Parathyroid adenoma (tissue), 2 donors: ENCODE data around the gene SERPINA1.

Experiments
- H2AFZ ChIP-seq: fragments of 300-600 bp; sonication (generic); one replicate; pipeline ENCODE4 v1.7.0; 2017; ENCODE audit warnings: antibody characterized with exemption, mild to moderate bottlenecking
- H3K27ac ChIP-seq: fragments of 300-600 bp; sonication (generic); one replicate; pipeline ENCODE4 v1.7.0; 2017
- H3K27me3 ChIP-seq: fragments of 300-600 bp; sonication (generic); one replicate; pipeline ENCODE4 v1.7.0; 2017; ENCODE audit warnings: low read length; ENCODE audit not compliant: control insufficient read depth, insufficient read depth
- H3K36me3 ChIP-seq: fragments of 300-600 bp; sonication (generic); one replicate; pipeline ENCODE4 v1.7.0; 2017; ENCODE audit warnings: low read length; ENCODE audit not compliant: control insufficient read depth, insufficient read depth
- H3K4me1 ChIP-seq: fragments of 300-600 bp; sonication (generic); one replicate; pipeline ENCODE4 v1.7.0; 2017; ENCODE audit warnings: control low read depth
- H3K4me2 ChIP-seq: fragments of 300-600 bp; sonication (generic); one replicate; pipeline ENCODE4 v1.7.0; 2017; ENCODE audit warnings: low read length
- H3K4me3 ChIP-seq: fragments of 300-600 bp; sonication (generic); one replicate; pipeline ENCODE4 v1.7.0; 2017; ENCODE audit warnings: low read depth, low read length
- H3K79me2 ChIP-seq: fragments of 300-600 bp; sonication (generic); one replicate; pipeline ENCODE4 v1.7.0; 2017; ENCODE audit warnings: control low read depth
- H3K9ac ChIP-seq: fragments of 300-600 bp; sonication (generic); one replicate; pipeline ENCODE4 v1.7.0; 2017; ENCODE audit warnings: mild to moderate bottlenecking
- H3K9me3 ChIP-seq: fragments of 300-600 bp; sonication (generic); one replicate; pipeline ENCODE4 v1.7.0; 2017; ENCODE audit warnings: low read length; ENCODE audit not compliant: control insufficient read depth
- CTCF ChIP-seq: fragments of 300-600 bp; sonication (generic); IDR thresholded peaks from one replicate; pipeline ENCODE4 v1.7.0; 2017; ENCODE audit warnings: antibody characterized with exemption, mild to moderate bottlenecking
- donor health status: primary hyperparathyroidism.

SERPINA1 gene

GRCh38 chr14:94405486-94405885 is 17.1 kb upstream of the SERPINA1 start:
- Histone ChIP-seq H3K36me3 (no peaks in the 10 kb centered on the region), H3K27me3 (no peaks in the 10 kb centered on the region), H2AFZ (no peak overlapping the region), H3K27ac (no peak overlapping the region), H3K4me1 (no peaks in the 10 kb centered on the region), H3K4me3 (no peak overlapping the region), H3K4me2 (no peak overlapping the region), H3K9me3 (no peaks in the 10 kb centered on the region), H3K9ac (no peak overlapping the region), H3K79me2 (no peaks in the 10 kb centered on the region)
- TF ChIP-seq CTCF, result no peak

- Histone ChIP-seq H3K4me1 (no peaks in the 10 kb centered on the region), H3K27ac (no peak overlapping the region), H3K79me2 (no peaks in the 10 kb centered on the region), H2AFZ (no peak overlapping the region), H3K4me3 (no peak overlapping the region), H3K36me3 (no peaks in the 10 kb centered on the region), H3K9me3 (no peaks in the 10 kb centered on the region), H3K4me2 (no peak overlapping the region), H3K9ac (no peak overlapping the region), H3K27me3 (no peaks in the 10 kb centered on the region)
- no peak for TF ChIP-seq CTCF
These were observed 16.2 kb upstream of the SERPINA1 start for GRCh38 chr14:94404561-94404960.

GRCh38 chr14:94403312-94403932 is 15.0 kb upstream of the SERPINA1 start:
- H3K4me1 ChIP-seq, result no peaks in the 10 kb centered on the region
- no peaks in the 10 kb centered on the region for H3K9me3 ChIP-seq
- H2AFZ ChIP-seq, result no peak overlapping the region
- TF ChIP-seq CTCF, result no peak
- H3K27me3 ChIP-seq, result no peaks in the 10 kb centered on the region
- H3K27ac ChIP-seq, result no peak overlapping the region
- no peak overlapping the region for H3K4me3 ChIP-seq
- H3K36me3 ChIP-seq, result no peaks in the 10 kb centered on the region
- H3K9ac ChIP-seq, result no peak overlapping the region
- H3K79me2 ChIP-seq, result no peaks in the 10 kb centered on the region
- H3K4me2 ChIP-seq, result no peak overlapping the region

- H3K36me3 ChIP-seq, result no peaks in the 10 kb centered on the region
- no peak overlapping the region for H3K4me2 ChIP-seq
- no peaks in the 10 kb centered on the region for H3K9me3 ChIP-seq
- no peak overlapping the region for H3K9ac ChIP-seq
- no peak overlapping the region for H3K4me3 ChIP-seq
- no peak for TF ChIP-seq CTCF
- H3K27me3 ChIP-seq, result no peaks in the 10 kb centered on the region
- no peak overlapping the region for H3K27ac ChIP-seq
- H3K4me1 ChIP-seq, result no peaks in the 10 kb centered on the region
- no peak overlapping the region for H2AFZ ChIP-seq
- no peaks in the 10 kb centered on the region for H3K79me2 ChIP-seq
These were observed 12.7 kb upstream of the SERPINA1 start for GRCh38 chr14:94401083-94401482.

GRCh38 chr14:94400422-94400841 is 12.0 kb upstream of the SERPINA1 start:
- no peak overlapping the region for H2AFZ ChIP-seq
- no peak for TF ChIP-seq CTCF
- H3K9ac ChIP-seq, result no peak overlapping the region
- H3K4me2 ChIP-seq, result no peak overlapping the region
- H3K27me3 ChIP-seq, result no peaks in the 10 kb centered on the region
- no peaks in the 10 kb centered on the region for H3K9me3 ChIP-seq
- H3K79me2 ChIP-seq, result no peaks in the 10 kb centered on the region
- H3K4me1 ChIP-seq, result no peaks in the 10 kb centered on the region
- H3K27ac ChIP-seq, result no peak overlapping the region
- H3K36me3 ChIP-seq, result no peaks in the 10 kb centered on the region
- H3K4me3 ChIP-seq, result no peak overlapping the region
